Measurements from ENCODE around the gene ADGRF1.

The ADGRF1 gene

DNA sequence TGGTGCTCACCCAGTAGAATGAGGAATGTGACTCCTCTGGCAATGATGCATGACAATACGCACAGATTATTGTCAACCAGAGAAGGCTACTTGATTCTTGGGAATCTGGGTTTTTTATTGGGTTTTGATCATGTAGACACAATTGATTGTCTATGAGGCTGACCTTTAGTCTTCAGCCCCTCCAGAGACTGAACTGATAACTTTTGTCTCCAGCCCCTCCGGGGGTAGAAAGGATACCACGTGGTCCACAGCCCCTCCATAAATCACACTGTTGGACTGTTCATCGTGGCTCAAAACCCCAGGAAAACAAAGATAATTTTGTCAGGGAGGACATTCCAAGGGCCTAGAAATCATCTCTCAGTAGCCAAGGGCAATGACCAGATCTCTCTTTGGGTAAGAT, 62.9 kb downstream of the ADGRF1 start:
- no peak for DNase-seq (ENCODE audit: low spot score)

DNA sequence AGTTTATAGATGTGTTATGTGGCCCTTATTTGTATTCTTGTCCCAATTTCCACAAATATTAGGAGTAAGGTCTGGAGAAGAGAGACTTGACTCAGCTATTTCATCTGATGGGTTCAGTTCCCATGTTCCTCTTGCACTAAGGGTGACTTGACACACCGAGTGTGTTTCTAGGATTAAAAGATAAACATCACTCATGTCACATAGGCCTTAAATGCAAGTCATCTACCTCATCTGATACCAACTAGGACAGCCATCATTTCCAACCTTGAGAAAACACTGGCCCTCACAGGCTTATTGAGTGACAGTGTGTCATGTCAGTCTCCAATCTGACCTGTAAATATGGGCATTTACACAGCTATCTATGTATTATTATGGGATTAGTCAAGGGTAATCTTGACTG, 67.3 kb downstream of the ADGRF1 start:
- no peak for DNase-seq (ENCODE audit: low spot score)

DNA sequence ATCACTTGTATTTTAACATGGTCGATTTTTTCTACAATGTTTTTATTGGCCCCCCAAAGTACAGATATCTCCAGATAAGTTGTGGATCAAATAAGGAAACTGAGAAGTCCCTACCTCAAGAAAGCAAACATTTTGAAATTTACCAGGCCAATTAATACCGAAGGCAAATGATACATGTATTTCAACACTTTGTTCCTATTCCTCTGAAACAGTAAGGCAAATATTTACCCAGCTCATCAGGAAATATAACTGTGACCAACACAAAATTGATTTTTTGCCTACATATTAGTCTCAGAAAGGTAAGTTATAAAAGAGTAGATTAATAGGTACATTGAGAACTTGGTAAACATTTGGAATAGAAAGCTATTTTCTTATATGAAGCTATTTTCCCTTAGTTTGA, 69.1 kb downstream of the ADGRF1 start:
- no peak for DNase-seq (ENCODE audit: low spot score)

DNA sequence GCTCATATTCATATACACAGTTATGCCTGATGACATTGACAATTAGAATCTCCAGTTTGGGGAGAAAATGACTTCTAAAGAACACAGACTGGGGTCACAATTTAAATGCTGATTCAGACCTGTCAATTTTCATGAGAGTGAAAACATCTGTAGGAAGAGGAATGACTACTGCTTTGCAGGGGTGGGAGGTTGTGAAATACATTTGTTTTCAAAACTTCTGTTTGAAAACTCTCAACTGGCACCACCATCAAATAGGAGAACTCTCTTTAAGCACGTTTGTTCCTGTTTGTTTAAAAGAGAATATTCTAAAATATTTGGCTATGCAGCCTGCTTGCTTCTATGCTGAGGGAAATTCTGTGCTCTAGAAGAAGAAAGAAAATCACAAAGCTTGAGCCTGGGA, 69.6 kb downstream of the ADGRF1 start:
- no peak for DNase-seq (ENCODE audit: low spot score)

DNA sequence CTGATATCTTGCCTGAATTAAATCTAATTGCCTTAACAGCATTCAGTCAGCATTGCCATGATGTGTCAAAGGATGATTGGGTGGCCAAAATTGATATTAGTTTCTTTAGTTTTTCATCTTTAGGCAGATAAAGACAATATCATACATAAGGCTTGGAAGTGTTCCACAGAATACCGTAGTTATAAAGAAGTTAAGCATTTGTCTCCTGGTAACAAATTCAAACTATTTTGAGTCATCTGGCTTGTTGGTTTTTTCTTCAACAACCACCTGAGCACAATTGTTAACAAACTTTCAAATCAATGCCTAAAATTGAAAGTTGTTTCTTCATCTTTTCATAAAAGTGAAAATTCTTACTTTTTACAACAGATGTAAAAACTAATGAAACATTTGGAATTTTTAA, 72.9 kb downstream of the ADGRF1 start:
- DNase-seq (ENCODE audit: low spot score), result no peak

DNA sequence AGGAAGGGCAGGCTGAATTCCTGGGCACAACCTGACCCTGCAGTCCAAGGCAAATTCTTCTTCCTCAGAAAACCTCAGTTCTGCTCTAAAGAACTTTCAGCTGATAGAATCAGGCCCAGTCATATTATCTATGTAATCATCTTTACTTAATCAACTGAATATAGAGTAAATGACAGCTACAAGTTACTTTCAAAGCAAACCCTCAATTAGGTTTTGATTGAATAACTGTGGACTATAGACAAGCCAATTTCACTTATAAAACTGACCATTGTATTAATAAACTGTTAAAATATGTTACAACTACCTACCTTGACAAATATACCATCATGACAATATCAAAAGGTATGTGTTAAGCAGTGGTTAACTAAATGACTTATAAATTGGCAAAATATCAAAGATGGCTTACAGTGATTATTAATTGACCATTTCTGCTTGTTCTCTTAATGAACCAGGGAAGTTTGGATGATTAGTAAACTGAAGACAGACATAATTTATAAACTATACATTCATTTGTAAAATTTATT, 74.2 kb downstream of the ADGRF1 start:
- no peak for DNase-seq (ENCODE audit: low spot score)

DNA sequence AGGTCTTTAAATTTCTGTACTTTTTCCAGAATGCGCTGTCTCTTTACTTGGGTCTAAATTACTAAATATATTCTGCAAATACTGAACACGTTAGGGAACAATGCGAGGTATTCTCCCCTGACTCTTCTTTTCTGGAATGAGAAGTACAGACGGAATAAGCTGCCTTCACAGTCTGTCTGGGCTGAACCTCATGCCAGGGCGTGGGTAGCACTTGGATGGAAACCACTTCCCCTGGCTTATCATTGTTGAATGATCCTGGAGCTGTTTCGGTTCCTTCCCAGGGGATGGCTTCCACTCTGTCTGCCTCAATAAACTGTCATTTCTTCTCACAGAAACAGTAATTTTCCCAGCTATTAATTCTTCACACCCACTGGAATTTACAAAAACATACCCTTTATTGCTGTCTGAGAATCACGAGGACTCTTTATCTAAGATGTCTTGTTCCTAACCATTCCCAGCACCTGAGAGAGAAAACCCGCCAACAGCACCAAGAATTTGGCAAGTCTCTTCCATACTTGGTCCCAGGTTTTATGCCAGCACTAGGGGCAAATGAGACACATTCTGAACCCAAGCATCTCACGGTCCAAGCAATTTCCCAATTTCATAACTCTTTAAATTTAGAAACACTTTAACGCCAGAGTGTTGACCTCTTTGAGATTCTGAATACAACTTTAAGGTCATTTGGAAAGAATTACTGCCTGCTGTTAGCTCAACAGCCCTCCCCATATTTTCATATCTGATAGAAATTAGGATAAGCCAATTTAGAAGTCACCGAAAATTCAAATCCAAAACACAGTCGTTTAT, 77.2 kb downstream of the ADGRF1 start:
- DNase-seq (ENCODE audit: low spot score), result no peak

DNA sequence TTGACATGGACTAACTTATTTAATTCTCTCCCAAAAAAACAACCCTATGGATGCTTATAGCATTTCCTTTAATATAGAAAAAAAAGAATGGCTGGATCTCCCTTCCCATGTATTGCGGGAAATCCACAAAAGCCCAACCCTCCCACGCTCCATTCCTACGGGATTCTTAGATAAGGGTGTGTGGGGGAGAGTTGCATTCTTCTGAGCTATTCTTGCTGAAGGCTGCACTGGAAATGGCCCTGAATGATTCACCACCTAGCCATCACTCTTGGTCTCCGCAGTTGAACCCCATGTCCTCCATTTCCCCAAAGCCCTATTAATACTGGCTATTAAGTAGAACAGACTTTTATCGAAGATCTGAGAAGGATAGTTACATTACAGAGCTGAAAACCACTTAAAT, 78.5 kb downstream of the ADGRF1 start:
- DNase-seq (ENCODE audit: low spot score), result no peak

DNA sequence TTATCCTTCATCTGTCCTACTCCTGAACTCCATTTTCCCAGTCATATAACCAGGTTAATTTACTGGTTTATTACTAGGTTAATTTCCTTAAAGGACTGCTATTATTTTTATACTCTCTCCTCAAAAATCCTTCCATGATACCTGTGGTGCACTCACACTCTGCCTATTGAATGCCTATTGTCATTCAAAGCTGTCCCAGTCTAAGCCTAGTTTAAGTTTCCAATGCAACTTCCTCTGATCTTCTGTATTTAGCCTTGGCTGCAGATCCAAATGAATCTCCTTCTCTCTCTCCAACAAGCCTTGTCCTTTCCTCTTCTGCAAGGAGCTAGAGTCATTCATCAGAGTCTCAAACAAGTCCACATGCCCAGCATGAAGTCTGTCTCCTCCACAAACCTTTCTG, 79.1 kb downstream of the ADGRF1 start:
- no peak for DNase-seq (ENCODE audit: low spot score)

DNA sequence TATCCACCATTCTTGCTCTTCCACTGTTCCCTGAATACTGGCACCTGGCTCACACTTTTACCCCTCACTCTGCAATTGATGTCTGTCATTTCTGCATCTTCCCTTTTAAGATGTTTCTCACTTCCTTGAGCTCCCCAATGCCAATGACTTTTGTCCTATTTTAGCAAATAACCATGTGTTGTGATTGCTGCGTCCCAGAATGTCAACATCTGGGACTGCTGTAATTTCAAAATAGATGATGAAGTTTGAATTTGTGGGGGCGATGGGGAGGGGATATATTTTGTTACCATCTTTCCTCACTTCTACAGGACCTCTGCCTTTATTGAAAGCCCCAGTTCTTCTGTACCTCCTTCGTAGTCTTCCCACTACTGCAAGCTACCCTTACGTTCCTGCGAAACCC, 80.4 kb downstream of the ADGRF1 start:
- DNase-seq (ENCODE audit: low spot score), result no peak

DNA sequence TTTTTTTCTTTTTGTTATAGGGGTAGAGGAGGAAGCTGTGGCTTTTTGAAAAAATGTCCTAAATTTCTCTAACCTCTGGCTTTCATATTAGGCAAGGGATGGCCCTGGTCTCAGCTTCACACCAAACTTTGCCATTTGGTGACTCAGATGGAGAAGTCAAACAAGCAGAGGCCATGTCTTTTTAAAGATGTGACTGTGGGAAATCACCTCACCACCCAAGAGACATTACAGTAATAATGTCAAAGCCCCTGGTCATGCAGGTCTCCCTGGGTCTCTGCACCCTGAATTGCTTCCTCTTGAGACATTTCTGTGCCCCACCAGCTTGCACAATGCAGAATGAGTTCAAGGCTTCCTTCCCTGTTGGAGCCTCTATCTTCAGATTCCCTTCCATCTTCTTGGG, 80.9 kb downstream of the ADGRF1 start:
- no peak for DNase-seq (ENCODE audit: low spot score)

DNA sequence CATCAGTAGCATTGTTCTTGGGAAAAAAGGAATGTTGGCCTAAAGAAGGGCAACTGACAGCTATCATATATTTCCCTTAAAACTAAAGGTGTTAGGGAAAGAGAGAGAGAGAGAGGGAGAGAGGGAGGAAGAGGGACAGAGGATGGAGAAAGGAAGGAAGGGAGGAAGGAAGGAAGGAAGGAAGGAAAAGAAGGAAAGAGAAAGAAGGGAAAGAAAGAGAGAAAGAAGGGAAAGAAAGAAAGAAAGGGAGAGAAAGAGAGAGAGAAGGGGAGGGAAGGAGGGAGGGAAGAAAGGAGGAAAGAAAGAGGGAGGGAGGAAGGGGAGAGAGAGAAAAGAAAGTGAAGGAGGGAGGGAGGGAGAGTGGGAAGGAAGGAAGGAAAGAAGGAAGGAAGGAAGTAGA, 82.7 kb downstream of the ADGRF1 start:
- DNase-seq (ENCODE audit: low spot score), result no peak

DNA sequence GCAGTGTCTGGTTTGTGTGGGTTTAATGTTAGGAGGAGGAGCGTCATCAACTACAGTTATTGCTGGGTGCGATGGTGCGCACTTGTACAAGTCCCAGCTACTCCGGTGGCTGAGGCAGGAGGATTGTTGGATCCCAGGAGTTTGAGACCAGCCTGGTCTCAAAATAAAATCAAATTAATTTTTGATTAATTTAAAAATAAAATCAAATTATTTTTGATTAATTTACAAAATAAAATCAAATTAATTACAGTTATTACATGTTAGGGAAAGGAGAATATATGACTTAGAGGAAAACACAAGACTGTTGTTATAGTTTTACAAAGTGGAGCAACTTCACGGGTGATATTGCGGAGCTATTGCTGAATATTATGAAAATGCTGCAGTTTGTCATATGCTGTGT, 85.7 kb downstream of the ADGRF1 start:
- no peak for DNase-seq (ENCODE audit: low spot score)

DNA sequence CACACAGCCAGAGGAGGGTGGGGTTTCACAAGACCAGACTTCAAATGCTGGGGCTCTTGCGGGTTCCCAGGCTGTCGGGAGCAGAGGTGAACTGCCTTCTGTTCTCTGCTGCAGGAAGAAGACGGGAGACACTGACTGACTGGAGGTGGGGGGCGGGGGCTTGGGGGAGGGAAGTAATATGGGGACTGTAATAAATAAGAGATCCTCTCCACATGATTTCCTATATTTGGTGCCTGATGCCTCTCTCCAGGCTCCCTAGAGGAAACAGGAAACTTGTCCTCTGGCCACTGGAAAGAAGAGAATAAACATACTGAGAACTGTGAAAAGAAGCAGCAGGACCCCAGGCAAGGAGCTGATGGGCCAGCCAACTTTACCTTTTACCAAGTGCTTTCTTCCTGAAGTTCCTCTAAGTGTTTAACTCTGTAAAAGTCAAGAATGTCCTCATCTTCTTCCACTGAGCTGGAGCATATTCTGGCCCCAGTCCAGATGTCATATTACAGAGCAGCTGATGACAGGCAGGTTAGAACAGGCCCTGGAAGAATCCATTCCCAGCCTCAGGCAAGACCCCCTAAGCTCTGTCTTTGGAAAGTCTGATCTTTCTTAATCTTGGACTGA, 87.2 kb downstream of the ADGRF1 start:
- no peak for DNase-seq (ENCODE audit: low spot score)

DNA sequence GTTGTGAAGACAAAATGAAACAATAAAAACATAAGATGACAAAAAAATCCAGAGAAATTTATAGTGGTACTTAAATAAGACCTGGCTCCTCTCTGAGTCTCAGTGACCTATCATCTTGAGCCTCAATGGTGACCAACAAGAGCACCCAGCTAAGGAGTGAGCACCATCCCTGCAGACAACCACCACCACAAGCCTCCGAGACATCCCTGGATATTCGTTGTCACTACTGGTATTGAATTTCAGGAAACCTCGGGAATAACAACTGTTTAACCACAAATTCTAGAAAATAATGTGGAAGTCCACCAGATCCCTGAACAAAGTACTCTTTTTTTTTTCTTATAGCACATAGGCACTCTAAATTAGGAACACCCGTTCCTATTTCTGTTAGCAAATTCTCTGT, 88.2 kb downstream of the ADGRF1 start:
- DNase-seq (ENCODE audit: low spot score), result no peak

DNA sequence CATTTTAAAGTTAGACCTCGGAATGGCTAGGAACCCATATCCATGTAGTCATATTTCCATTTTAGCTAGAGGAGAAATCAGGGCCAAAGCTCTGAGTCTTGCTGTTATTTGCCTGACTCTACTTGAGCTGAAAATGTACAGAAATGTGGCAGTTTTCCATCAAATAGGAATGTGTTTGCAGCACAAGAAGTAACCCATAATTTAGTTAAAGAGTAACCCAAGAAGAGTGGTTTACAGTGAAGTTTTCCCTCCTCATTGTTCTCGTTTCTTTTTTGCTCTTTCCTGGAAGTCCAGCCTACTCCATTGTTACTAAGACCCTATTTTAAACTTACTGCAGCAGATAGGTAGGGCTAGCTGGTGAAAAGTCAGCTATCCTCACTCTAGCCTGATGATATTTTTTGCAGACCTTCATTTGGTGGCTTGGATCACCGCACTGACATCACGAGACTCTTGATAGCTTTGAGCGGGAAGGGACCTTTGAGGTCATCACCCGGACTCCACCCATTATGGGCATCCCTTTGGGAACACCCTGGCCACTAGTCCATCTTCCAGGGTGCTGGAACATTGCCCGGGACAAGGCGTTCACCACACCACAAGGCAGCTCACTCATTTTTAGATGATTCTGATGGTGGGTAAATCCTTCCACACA, 92.4 kb downstream of the ADGRF1 start:
- DNase-seq (ENCODE audit: low spot score), result no peak

DNA sequence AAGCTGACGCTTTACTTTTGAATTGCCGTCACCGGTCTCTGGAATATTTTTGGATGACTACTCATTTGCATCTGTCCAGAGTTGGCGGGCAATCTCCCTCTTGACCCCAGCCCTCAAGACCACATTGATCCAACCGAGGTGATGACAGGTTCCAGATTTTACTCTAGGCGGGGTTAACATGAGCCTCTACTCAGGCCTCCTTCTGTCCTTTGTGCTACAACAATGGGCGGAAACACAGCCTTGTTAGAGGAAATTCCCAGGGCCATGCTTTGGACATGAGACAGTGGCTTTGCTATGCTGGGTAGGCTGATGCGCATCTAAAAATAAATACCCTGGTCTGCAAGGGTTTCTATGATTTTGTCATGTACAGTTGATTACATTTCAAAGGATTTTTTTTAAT, 93.4 kb downstream of the ADGRF1 start:
- no peak for DNase-seq (ENCODE audit: low spot score)

Measured in HuH-7 (cell line).